ENCODE results near the gene KLHL17.

The KLHL17 gene

GRCh38 chr1:952603-953002 lies 7.8 kb upstream of the KLHL17 start:
- no peak for DNase-seq

- DNase-seq: no peak
These were observed 6.7 kb upstream of the KLHL17 start for GRCh38 chr1:953524-954320.

DNA sequence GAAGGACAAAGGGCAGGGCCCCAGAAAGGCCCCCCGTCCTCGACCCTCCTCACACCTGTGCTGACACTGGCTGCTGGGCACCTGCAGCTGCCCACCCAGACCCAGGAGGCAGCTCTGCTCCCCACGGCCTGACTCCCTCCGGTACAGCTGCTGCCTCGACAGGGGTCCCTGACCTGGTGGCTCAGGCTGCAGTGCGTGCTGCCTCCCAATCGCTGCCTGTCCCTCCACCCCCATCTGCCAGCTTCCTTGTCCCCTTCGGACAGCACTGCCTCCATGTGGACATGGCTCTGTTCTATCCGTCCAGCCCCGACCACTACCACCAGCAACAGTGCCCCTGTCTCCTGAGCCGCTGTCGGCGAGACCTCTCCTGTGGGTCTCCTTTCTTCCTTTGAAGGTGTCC lies 5.5 kb upstream of the KLHL17 start:
- no peak for DNase-seq

DNA sequence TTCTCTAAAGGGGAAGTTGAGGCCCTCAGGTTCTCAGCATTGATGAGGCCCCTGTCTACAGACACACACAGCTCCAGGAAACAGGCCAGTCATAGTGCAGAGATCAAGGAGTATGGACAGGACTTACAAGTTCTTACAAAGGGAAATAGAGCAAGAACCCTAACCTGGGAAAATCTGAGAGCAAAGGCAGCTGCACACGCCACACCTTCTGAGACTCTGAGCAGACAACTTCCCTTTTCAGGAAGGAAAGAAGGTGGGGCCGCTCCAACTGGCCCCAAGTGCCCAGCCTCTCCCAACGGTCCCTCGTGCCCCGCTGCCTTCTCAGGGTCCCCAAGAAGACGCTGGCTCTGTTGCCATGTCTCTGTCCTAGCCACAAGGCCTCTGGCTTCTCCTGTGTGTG lies 4.9 kb upstream of the KLHL17 start:
- no peak for DNase-seq

DNA sequence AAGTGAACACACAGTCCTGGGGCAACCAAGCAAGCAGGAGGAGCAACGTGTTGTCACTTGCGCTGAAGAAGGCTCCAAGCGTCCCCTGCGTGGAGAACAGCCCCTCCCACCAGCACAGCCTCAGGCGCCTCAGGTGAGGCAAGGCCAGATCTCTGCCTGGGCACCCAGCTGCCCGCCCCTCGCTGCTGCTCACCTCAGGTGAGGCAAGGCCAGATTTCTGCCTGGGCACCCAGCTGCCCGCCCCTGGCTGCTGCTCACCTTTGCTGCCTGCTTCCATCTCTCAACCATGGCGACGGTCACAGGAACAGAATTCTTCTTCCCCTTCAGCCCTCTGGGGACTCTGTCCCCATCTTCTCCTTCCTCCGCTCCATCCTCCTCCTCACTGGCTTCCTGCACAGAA lies 3.7 kb upstream of the KLHL17 start:
- no peak for DNase-seq

DNA sequence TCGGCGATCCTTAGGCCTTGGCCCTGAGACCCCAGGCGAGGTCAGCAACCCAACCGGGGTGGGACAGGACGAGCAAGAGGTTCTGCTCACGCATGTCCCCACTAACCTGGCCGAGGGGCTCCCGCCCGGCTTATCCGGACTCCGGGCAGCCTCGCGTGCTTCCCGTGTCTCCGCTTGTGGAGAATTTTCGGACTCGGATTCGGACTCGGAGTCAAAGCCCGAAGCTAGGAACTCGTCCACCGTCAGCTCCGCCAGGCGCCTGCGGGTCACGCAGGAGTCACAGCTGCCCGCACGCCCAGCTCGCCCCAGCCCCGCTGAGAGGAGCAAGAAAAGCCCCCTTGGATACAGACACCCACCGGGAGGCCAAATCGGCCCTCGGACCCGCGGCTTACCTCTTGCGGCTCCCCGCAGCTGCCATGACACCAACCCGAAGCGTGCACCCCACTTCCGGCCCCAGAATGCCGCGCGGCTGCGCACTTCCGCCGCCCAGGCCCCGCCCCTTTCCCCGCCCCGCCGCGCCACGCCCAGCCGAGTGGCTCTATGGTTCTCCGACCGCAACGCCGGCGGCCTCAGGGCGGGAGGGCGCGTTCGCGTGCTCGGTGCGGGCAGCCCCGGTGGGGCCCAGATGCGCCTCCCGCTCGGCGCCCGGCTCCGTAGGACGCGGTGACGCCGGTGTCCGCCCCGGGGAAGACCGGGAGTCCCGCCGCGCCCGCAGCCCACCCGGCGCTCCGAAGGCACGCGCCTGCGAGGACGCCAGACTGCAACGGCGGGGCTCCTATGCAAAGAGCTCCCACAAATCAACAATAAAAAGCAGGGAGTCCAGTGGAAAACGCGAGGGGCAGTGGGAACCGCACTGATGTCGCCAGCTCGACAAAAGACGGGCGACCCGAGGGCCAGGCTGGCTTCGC lies 1.3 kb upstream of the KLHL17 start, which contains the start of gene NOC2L:
NOC2L (minus strand) TSS at position 434 of the 908 bp plus-strand sequence; CDS start at position 418, 16 bp downstream.
- peak; percentile 76 to 79 for DNase-seq

DNA sequence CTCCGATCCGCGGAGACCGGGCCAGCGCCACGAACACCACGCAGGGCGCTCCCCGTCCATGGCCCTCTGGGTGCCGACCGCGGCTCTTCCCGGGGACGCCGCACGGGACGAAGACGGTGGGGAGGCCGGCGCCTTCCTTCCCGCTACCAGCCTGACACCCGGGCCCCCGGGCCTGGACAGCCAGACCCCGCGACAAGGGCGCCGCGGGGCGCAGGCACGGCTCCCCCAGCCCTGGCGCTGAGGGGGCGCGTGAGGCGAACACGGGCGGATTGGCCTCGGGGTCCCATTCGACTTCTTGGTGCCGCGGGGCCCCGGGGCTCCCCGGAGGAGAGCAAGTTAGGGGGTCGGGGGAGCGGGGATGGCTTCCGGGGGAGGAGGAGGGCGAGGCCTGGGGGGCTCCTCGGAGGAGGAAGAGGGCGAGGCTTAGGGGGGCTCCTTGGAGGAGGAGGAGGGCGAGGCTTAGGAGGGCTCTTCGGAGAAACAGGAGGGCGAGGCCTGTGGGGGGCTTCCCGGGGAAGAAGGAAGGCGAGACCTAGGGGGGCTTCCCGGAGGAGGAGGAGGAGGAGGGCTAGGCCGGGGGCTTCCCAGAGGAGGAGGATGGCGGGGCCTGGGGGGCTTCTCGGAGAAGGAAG lies 537 bp upstream of the KLHL17 start:
- no peak for DNase-seq

GRCh38 chr1:961132-961669 lies 817 bp downstream of the KLHL17 start:
- DNase-seq: no peak

DNA sequence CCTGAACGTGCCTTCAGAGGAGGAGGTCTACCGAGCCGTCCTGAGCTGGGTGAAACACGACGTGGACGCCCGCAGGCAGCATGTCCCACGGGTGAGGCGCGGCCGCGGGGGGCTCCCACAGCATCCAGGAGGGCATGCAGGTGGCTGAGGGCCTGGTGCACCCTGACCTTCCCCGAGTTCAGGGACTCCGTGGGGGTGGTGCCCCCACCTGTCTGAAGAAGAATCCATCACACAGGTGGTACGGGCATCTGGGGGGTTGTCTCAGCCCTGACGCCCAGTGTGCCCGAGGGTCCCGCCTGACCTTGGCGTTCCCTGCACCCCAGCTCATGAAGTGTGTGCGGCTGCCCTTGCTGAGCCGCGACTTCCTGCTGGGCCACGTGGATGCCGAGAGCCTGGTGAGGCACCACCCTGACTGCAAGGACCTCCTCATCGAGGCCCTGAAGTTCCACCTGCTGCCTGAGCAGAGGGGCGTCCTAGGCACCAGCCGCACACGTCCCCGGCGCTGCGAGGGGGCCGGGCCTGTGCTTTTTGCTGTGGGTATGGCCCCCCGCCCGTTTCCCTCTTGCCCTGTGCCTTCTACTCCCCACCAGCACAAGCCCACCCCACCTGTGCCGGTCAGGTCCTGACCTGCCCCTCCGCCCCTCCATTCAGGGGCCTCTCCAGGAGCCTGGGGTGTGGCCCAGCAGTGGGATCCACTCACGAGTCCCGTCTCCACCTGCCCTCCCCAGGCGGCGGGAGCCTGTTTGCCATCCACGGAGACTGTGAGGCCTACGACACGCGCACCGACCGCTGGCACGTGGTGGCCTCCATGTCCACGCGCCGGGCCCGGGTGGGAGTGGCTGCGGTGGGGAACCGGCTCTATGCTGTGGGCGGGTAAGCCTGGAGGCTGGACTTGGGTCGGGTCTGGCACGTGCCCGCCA lies 2.3 kb downstream of the KLHL17 start:
- DNase-seq: no peak

DNA sequence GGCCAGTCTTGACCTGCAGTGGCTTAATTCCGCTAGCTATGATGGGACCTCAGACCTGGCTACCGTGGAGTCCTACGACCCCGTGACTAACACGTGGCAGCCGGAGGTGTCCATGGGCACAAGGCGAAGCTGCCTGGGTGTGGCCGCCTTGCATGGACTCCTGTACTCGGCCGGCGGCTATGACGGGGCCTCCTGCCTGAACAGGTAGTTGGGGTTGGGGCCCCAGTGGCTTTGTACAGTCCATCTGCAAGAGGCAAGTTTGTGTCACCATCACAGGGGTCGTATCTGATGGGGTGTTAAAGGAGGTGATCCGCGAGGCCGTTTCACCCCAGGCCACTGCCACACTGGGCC lies 2.9 kb downstream of the KLHL17 start:
- no peak for DNase-seq

DNA sequence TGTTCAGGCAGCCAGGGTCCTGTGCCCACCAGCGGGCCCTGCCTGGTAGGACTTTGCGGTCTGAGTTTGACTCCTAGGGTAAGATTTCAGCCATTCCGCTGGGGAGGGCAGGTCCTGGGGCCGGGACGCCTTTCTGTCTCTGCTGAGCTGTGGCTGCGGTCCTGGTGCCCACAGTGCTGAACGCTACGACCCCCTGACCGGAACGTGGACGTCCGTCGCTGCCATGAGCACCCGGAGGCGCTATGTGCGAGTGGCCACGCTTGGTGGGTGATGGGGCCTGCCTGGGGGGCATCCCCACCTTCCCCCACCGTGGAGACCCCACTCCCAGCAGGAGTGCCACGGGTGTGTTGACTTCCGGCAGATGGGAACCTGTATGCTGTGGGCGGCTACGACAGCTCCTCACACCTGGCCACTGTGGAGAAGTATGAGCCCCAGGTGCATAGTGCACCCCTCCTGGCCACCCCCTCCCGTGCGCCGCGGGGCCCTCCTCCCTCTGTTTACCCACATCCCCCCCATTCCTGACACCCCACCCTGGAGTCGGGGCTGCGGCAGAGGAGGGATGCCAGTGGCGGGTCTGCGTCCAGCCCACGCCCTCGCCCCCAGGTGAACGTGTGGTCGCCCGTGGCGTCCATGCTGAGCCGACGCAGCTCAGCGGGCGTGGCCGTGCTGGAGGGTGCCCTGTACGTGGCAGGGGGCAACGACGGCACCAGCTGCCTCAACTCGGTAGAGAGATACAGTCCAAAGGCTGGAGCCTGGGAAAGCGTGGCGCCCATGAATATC lies 3.6 kb downstream of the KLHL17 start:
- no peak for DNase-seq

- no peak for DNase-seq
These were observed 4.5 kb downstream of the KLHL17 start for GRCh38 chr1:964691-965525.

GRCh38 chr1:965526-966134 lies 5.2 kb downstream of the KLHL17 start:
- no peak for DNase-seq

- DNase-seq: no peak
These were observed 5.8 kb downstream of the KLHL17 start, which contains the start of gene PLEKHN1 for GRCh38 chr1:966135-966703. PLEKHN1 (plus strand) TSS chr1:966482; CDS start chr1:966532, 50 bp downstream.

DNA sequence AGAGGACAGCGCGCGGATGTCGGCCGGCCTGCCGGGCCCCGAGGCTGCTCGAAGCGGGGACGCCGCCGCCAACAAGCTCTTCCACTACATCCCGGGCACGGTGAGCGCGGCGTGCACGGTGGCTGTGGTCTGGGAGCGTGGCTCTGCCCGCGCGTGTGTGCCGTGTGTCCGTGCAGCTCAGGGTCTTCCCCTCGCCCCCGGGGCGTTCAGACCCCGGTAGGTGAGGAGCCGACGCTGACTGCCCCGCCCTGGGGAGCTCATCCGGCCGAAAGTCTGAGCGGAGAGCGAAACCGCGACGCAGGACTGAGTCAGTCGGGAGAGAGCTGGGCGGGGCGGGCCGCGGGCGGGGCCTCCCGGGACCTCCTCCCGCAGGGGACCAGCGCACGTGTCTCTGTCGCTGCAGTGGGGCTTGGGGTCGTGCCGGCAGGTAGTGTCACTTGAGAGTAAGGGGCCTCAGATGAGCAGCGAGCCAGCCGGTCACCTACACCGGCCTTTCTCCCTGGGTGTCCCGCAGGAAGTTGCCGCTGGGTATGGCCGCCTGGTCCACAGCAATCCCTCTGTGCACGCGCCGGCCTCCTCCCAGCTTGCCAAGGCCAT lies 6.4 kb downstream of the KLHL17 start:
- DNase-seq: peak in 1 of 2 experiments; percentile 31

DNA sequence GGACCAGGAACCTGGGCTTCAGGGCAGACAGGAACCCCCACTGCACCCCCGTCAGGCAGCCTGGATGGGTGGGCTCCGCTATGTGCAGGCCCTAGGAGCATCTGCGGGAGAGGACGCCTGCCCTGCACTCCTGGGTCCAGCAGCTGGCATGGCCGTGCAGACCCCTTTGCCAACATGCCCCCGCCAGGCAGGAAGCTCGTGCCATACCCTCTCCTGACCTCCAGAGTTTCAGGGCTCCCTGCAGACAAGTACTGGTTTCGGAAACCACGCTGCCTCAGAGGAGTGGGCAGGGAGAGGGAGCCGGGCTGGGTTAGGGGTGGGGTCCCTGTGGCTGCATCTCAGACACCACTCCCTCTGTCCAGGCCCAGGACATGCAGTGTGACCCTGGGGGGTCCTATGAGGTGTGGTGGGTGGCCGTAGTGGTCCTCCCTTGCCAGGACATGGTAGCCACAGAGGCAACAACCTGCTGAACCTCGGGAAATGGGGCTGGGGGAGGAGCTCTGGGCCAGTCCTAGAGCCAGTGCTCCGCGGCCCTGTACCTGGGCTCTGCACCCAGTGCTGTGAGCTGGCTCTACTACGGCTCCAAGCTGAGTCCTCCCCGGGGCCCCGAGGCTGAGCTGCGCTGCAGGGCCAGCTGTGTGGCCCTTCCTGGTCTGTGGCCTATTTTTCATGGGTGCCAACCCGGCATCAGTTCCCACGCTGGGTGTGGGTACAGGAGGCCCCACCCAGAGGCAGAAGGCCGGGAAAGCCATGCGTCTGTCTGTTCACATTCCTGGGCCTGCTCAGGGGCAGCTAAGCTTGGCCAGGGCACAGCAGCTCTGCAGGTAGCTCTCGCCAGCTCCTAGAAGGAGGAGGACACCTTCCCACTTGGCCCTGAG lies 7.3 kb downstream of the KLHL17 start:
- DNase-seq: no peak

- no peak for DNase-seq
These were observed 9.0 kb downstream of the KLHL17 start for GRCh38 chr1:969260-969855.
